IMR-90 (cell line): Measurements from ENCODE around the gene HS2ST1.

Experiments used
- CEBPB ChIP-seq: IDR thresholded peaks from 2 replicates; pipeline ENCODE4 v1.6.1; 2012; ENCODE audit warnings: low read depth, low read length, improper control_type of control experiment
- CTCF ChIP-seq: conservative IDR thresholded peaks from 2 replicates; pipeline ENCODE4 v1.5.1; 2012; ENCODE audit warnings: mild to moderate bottlenecking, low read depth, low read length, improper control_type of control experiment
- POLR2A ChIP-seq: IDR thresholded peaks from 2 replicates; pipeline ENCODE4 v1.6.1; 2012; ENCODE audit warnings: mild to moderate bottlenecking, low read depth, low read length
- RCOR1 ChIP-seq: IDR thresholded peaks from 2 replicates; pipeline ENCODE4 v1.6.1; 2012; ENCODE audit warnings: mild to moderate bottlenecking, low read length, improper control_type of control experiment; ENCODE audit not compliant: insufficient replicate concordance
- USF2 ChIP-seq: fragments of 150-350 bp; IDR thresholded peaks from 2 replicates; pipeline ENCODE4 v1.6.1; 2017; ENCODE audit warnings: mild to moderate bottlenecking, antibody characterized with exemption, low read length, low read depth

GRCh38 chr1:87103074-87103473 is 188.6 kb downstream of the HS2ST1 start:
- TF ChIP-seq CTCF (no peak), CEBPB (no peak), POLR2A (no peak), USF2 (no peak), RCOR1 (no peak)
